GM12864 (cell line): ENCODE data around the gene TAB2.
"Not testable (repeated sequence)": the region's sequence is repeated elsewhere in the genome, so short reads cannot be mapped to it uniquely, and the experiment has no call there.

ENCODE experiments used
- DNase-seq: peaks from one replicate; pipeline ENCODE4 v3.0.0-alpha.2; 2011; ENCODE audit warnings: low read depth
- H3K4me3 ChIP-seq: 2 replicates; pipeline ENCODE4 v1.5.1; 2011; ENCODE audit warnings: mild to moderate bottlenecking, low read depth, low read length, control low read depth
- CTCF ChIP-seq: IDR thresholded peaks from 2 replicates; pipeline ENCODE4 v1.5.1; 2011; ENCODE audit warnings: low read depth, mild to moderate bottlenecking, moderate library complexity, low read length, control low read depth, inconsistent platforms; ENCODE audit errors: missing control alignments

TAB2 gene

GRCh38 chr6:149337320-149337719 lies 19.8 kb downstream of the TAB2 start:
- no peak overlapping the region for H3K4me3 ChIP-seq
- TF ChIP-seq CTCF: no peak
- no peak for DNase-seq

GRCh38 chr6:149340200-149340599 lies 22.7 kb downstream of the TAB2 start:
- no peak for TF ChIP-seq CTCF
- no peak overlapping the region for H3K4me3 ChIP-seq
- DNase-seq: no peak

- no peak for DNase-seq
- TF ChIP-seq CTCF: no peak
- H3K4me3 ChIP-seq: no peak overlapping the region
Measured at GRCh38 chr6:149342525-149342924, 25.0 kb downstream of the TAB2 start.

- H3K4me3 ChIP-seq: no peak overlapping the region
- TF ChIP-seq CTCF: no peak
- DNase-seq: no peak
Measured at GRCh38 chr6:149343501-149343900, 26.0 kb downstream of the TAB2 start.

- TF ChIP-seq CTCF: no peak
- no peak for DNase-seq
Measured at GRCh38 chr6:149346078-149346477, 28.6 kb downstream of the TAB2 start.

GRCh38 chr6:149347067-149347466 lies 29.6 kb downstream of the TAB2 start:
- no peak overlapping the region for H3K4me3 ChIP-seq
- TF ChIP-seq CTCF: no peak
- no peak for DNase-seq

More at GRCh38 chr6:149346078-149346477, 28.6 kb downstream of the TAB2 start:
- no peak overlapping the region for H3K4me3 ChIP-seq

GRCh38 chr6:149349279-149349678 lies 31.8 kb downstream of the TAB2 start:
- H3K4me3 ChIP-seq, DNase-seq: not testable (repeated sequence)

- no peak for TF ChIP-seq CTCF
- no peak for DNase-seq
- H3K4me3 ChIP-seq: no peak overlapping the region
Measured at GRCh38 chr6:149354009-149354408, 36.5 kb downstream of the TAB2 start.
